Trophoblast cell (in vitro differentiated cells and primary cell): ENCODE data around the gene PSG6.
A peak's percentile ranks its signal among the peaks of the same experiment; 100 is the strongest.
"Not testable (repeated sequence)": the region's sequence is repeated elsewhere in the genome, so short reads cannot be mapped to it uniquely, and the experiment has no call there.

Experiments used
- DNase-seq, 2 donors: peaks; one replicate each; pipeline ENCODE4 v3.0.0-alpha.2; 2016
- H2AFZ ChIP-seq: 2 replicates; pipeline ENCODE4 v1.6.1; 2013; ENCODE audit warnings: low read length, moderate library complexity, mild to moderate bottlenecking; ENCODE audit not compliant: insufficient read depth, poor library complexity
- H2AK5ac ChIP-seq: 2 replicates; pipeline ENCODE4 v1.6.1; 2013; ENCODE audit warnings: mild to moderate bottlenecking, low read length
- H2BK120ac ChIP-seq: 2 replicates; pipeline ENCODE4 v1.6.1; 2013; ENCODE audit warnings: low read length, mild to moderate bottlenecking, moderate library complexity; ENCODE audit not compliant: insufficient read depth, poor library complexity
- H2BK12ac ChIP-seq: 2 replicates; pipeline ENCODE4 v1.6.1; 2013; ENCODE audit warnings: mild to moderate bottlenecking, low read length, moderate library complexity
- H2BK5ac ChIP-seq: 2 replicates; pipeline ENCODE4 v1.6.1; 2013; ENCODE audit warnings: low read length, low read depth, moderate library complexity, mild to moderate bottlenecking; ENCODE audit not compliant: poor library complexity
- H3K14ac ChIP-seq: 2 replicates; pipeline ENCODE4 v1.6.1; 2013; ENCODE audit warnings: mild to moderate bottlenecking, low read length
- H3K18ac ChIP-seq: 2 replicates; pipeline ENCODE4 v1.6.1; 2013; ENCODE audit warnings: mild to moderate bottlenecking, low read length
- H3K23ac ChIP-seq: 2 replicates; pipeline ENCODE4 v1.6.1; 2013; ENCODE audit warnings: low read length
- H3K27ac ChIP-seq: 2 replicates; pipeline ENCODE4 v1.5.1; 2013; ENCODE audit warnings: low read depth, mild to moderate bottlenecking, inconsistent platforms, low read length, moderate library complexity
- H3K27me3 ChIP-seq: 2 replicates; pipeline ENCODE4 v1.6.1; 2013; ENCODE audit warnings: inconsistent platforms, mild to moderate bottlenecking, low read length, moderate library complexity; ENCODE audit not compliant: insufficient read depth
- H3K36me3 ChIP-seq, 2 experiments: 1 replicate in 1 of 2; 2 replicates in 1 of 2; pipeline ENCODE4 v1.6.1; 2013; ENCODE audit warnings: low read length in 2 of 2, mild to moderate bottlenecking in 2 of 2, moderate library complexity in 1 of 2; ENCODE audit not compliant: insufficient read depth in 2 of 2, control insufficient read depth in 1 of 2
- H3K4ac ChIP-seq: 2 replicates; pipeline ENCODE4 v1.6.1; 2013; ENCODE audit warnings: low read depth, mild to moderate bottlenecking, low read length, moderate library complexity
- H3K4me1 ChIP-seq, 2 experiments: 1 replicate in 1 of 2; 2 replicates in 1 of 2; pipeline ENCODE4 v1.6.1; 2013; ENCODE audit warnings: low read length in 2 of 2, mild to moderate bottlenecking in 2 of 2, moderate library complexity in 1 of 2; ENCODE audit not compliant: insufficient read depth in 2 of 2, control insufficient read depth in 1 of 2
- H3K4me2 ChIP-seq: 2 replicates; pipeline ENCODE4 v1.6.1; 2013; ENCODE audit warnings: inconsistent platforms, mild to moderate bottlenecking, low read length, moderate library complexity
- H3K4me3 ChIP-seq: 2 replicates; pipeline ENCODE4 v1.5.1; 2013; ENCODE audit warnings: mild to moderate bottlenecking, low read depth, low read length, inconsistent platforms
- H3K79me1 ChIP-seq: one replicate; pipeline ENCODE4 v1.6.1; 2013; ENCODE audit warnings: low read length
- H3K79me2 ChIP-seq: 2 replicates; pipeline ENCODE4 v1.6.1; 2013; ENCODE audit warnings: low read length, mild to moderate bottlenecking; ENCODE audit not compliant: control insufficient read depth, insufficient read depth, poor library complexity
- H3K9ac ChIP-seq: 2 replicates; pipeline ENCODE4 v1.6.1; 2013; ENCODE audit warnings: mild to moderate bottlenecking, low read length
- H3K9me3 ChIP-seq: 2 replicates; pipeline ENCODE4 v1.6.1; 2013; ENCODE audit warnings: low read depth, mild to moderate bottlenecking, control low read depth, inconsistent platforms, low read length; ENCODE audit not compliant: insufficient read depth
- H4K12ac ChIP-seq: 2 replicates; pipeline ENCODE4 v1.6.1; 2013; ENCODE audit warnings: low read depth, mild to moderate bottlenecking, low read length, moderate library complexity
- H4K8ac ChIP-seq: 2 replicates; pipeline ENCODE4 v1.6.1; 2013; ENCODE audit warnings: low read depth, mild to moderate bottlenecking, low read length, moderate library complexity
- H4K91ac ChIP-seq: one replicate; pipeline ENCODE4 v1.6.1; 2013; ENCODE audit warnings: low read depth, mild to moderate bottlenecking, low read length, moderate library complexity
- WGBS: extraction: QIAGEN DNeasy Blood & Tissue Kit; methylation state at CpG from one replicate; pipeline ENCODE4 v1.1.7; 2013; ENCODE audit warnings: missing lambda C conversion rate; ENCODE audit not compliant: insufficient read length, insufficient coverage; ENCODE audit errors: extremely low coverage; 5-methylcytosine and 5-hydroxymethylcytosine counted together

The PSG6 gene

DNA sequence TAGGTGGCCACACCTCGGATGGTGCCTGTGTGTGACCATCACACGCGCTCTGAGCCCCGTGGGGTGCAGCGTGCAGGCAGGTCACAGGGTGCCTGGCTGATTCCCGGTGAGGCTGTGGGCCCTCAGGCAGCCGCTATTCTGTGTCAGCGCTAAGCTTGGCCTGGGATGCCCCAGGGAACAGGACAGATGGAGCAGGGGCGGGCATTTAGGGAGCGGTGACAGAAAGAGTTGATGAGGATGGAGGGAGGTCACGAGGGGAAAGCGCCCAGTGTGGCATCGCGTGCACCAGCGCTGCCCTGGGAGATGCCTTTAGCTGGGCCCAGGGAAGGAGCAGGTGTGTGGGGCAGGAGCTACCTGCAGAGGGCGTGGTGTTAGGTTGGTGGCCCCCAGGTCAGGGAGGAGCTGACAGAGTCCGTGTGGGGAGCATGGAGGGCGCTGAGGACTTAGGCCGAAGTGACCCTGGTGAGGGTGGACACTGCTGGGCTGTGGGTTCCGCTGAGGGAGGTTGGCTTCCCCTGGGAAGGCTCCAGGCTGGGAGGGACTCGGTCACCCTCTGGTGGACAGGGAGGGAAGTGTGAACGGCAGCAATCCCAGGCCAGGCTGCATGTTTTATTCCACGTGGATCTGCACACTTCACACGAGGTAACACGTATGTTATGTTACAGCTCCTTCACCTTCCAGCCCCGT lies 1.5 kb upstream of the PSG6 start:
- H3K4me1 ChIP-seq, H2BK120ac ChIP-seq, H3K4ac ChIP-seq, H2BK12ac ChIP-seq, H2BK5ac ChIP-seq, H3K4me3 ChIP-seq, H4K8ac ChIP-seq, H3K18ac ChIP-seq, H4K91ac ChIP-seq, H3K79me2 ChIP-seq, H3K27me3 ChIP-seq, H2AFZ ChIP-seq, H3K79me1 ChIP-seq, H3K9ac ChIP-seq, H3K14ac ChIP-seq, H3K4me2 ChIP-seq, H2AK5ac ChIP-seq, H3K36me3 ChIP-seq, H3K27ac ChIP-seq, H3K23ac ChIP-seq, H4K12ac ChIP-seq: not testable (repeated sequence)
- peak in 1 of 2 donors; percentile 62 for DNase-seq
- no CpG with 5 or more reads among the region's 26 CpGs for WGBS
- peaks cover 38% of the 10 kb centered on the region for H3K9me3 ChIP-seq

GRCh38 chr19:42918377-42919069 lies 829 bp upstream of the PSG6 start:
- not testable (repeated sequence) for H3K4ac ChIP-seq, H4K8ac ChIP-seq
- WGBS = no CpG with 5 or more reads among the region's 15 CpGs

DNA sequence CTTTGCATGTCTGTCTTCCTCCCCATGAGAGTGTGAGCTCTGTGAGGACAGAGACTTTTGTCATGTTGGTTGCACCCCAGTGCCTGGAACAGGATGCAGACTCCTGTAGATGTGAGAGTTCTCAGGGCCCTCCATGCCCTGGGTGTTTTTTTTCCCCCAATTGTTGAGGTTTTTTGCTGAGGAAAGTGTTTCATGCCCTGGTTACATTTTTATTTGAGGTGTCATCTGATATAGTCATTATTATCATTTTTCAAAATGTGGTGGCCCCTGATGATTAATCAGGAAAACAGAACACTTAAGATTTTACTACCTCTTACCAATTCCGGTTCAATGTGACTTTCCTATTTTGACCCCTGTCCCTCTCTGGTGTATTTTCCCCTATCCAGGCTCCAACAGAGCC lies 763 bp downstream of the PSG6 start:
- not testable (repeated sequence) for H3K4me1 ChIP-seq, H3K9ac ChIP-seq, H3K18ac ChIP-seq, H2AK5ac ChIP-seq, H4K12ac ChIP-seq, H3K23ac ChIP-seq, H4K91ac ChIP-seq, H3K27me3 ChIP-seq, H3K27ac ChIP-seq, H3K4me2 ChIP-seq, H3K36me3 ChIP-seq, H3K4me3 ChIP-seq, H3K14ac ChIP-seq, H3K79me2 ChIP-seq, H4K8ac ChIP-seq, H2BK5ac ChIP-seq, H2AFZ ChIP-seq, H3K79me1 ChIP-seq, H2BK120ac ChIP-seq, H2BK12ac ChIP-seq, H3K4ac ChIP-seq, DNase-seq
- no CpG with 5 or more reads among the region's 1 CpG for WGBS
- H3K9me3 ChIP-seq = peaks cover 31% of the 10 kb centered on the region

More at GRCh38 chr19:42918377-42919069, 829 bp upstream of the PSG6 start:
- H3K27me3 ChIP-seq, H3K23ac ChIP-seq, H3K14ac ChIP-seq, H3K36me3 ChIP-seq, H3K27ac ChIP-seq, H4K91ac ChIP-seq, H3K4me2 ChIP-seq, H2BK5ac ChIP-seq, H3K4me1 ChIP-seq, H2BK120ac ChIP-seq, DNase-seq, H2AK5ac ChIP-seq, H2AFZ ChIP-seq, H2BK12ac ChIP-seq, H3K79me2 ChIP-seq, H3K79me1 ChIP-seq, H4K12ac ChIP-seq, H3K9ac ChIP-seq, H3K18ac ChIP-seq, H3K4me3 ChIP-seq: not testable (repeated sequence)
- peaks cover 34% of the 10 kb centered on the region for H3K9me3 ChIP-seq

DNA sequence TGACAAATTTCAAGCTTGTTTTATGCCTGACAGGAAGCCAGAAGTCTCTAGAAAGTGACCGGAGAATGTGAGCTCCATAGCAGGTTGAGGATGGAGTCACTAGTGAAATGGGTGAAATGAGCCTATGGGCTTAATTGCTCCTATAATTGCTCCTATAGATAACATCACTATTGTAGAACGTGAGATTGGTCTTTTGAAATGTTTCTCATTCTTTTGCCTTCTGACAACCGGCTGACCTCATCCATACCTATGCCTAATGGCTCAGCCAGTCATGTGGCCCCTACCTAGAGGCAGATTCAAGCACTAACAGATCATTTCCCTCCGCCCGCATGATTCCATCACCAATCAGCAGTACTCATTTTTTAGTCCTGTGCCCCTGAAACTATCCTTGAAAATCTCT lies 4.2 kb downstream of the PSG6 start:
- DNase-seq = peak; percentile 79 to 89
- H3K18ac ChIP-seq, H2AFZ ChIP-seq, H3K79me2 ChIP-seq, H3K79me1 ChIP-seq, H3K27me3 ChIP-seq, H4K8ac ChIP-seq, H3K27ac ChIP-seq, H3K4me1 ChIP-seq, H4K91ac ChIP-seq, H2BK120ac ChIP-seq, H3K4me3 ChIP-seq, H2BK5ac ChIP-seq, H3K23ac ChIP-seq, H3K4ac ChIP-seq, H3K4me2 ChIP-seq, H3K14ac ChIP-seq, H2BK12ac ChIP-seq, H3K36me3 ChIP-seq, H3K9ac ChIP-seq, H4K12ac ChIP-seq, H2AK5ac ChIP-seq: not testable (repeated sequence)
- no CpG with 5 or more reads among the region's 5 CpGs for WGBS
- peaks cover 26% of the 10 kb centered on the region for H3K9me3 ChIP-seq
